Stomach (tissue), 9 donors: ENCODE measurements around the gene PRDM16. TPM values are rescaled to one million over a fixed set of nuclear protein-coding genes. Genes with fewer than 3 reads are reported as not detected.

ENCODE experiments used
- DNase-seq, 2 donors: peaks; one replicate each; pipeline versions ENCODE4 v3.0.0 to v3.0.0-alpha.2; 2013 to 2019
- H3K27ac ChIP-seq, 5 donors: fragments of 200-600 bp in 4 of 5; sonication (generic) in 4 of 5; one replicate each; pipeline ENCODE4 v1.5.1; 2013 to 2019; ENCODE audit warnings: mild to moderate bottlenecking in 1 of 5, moderate library complexity in 1 of 5
- H3K27me3 ChIP-seq, 3 donors: fragments of 200-600 bp; sonication (generic); one replicate each; pipeline ENCODE4 v1.5.1; 2017 to 2019; ENCODE audit warnings: mixed run types in 1 of 3
- H3K36me3 ChIP-seq, 4 donors: fragments of 200-600 bp; sonication (generic); 1 replicate in 3 of 4; 2 replicates in 1 of 4; pipeline ENCODE4 v1.5.1; 2016 to 2019
- H3K4me1 ChIP-seq, 4 donors: fragments of 200-600 bp; sonication (generic); one replicate each; pipeline ENCODE4 v1.5.1; 2016 to 2019
- H3K4me3 ChIP-seq, 4 donors: fragments of 200-600 bp; sonication (generic) in 3 of 4; one replicate each; pipeline ENCODE4 v1.5.1; 2016 to 2019; ENCODE audit warnings: mild to moderate bottlenecking in 1 of 4
- H3K9me3 ChIP-seq, 4 donors: fragments of 200-600 bp; sonication (generic); one replicate each; pipeline ENCODE4 v1.5.1; 2016 to 2019
- EP300 ChIP-seq: sonication (generic); formaldehyde crosslinking; IDR thresholded peaks from one replicate; pipeline ENCODE4 v1.6.1; 2017; ENCODE audit warnings: antibody characterized with exemption
- POLR2A ChIP-seq, 4 donors: fragments of 450-650 bp; IDR thresholded peaks; one replicate each; pipeline ENCODE4 v1.6.1; 2016; ENCODE audit warnings: antibody characterized with exemption in 4 of 4, control low read depth in 2 of 4, mild to moderate bottlenecking in 1 of 4, moderate library complexity in 1 of 4
- POLR2AphosphoS5 ChIP-seq, 3 donors: sonication (generic); formaldehyde crosslinking; IDR thresholded peaks; one replicate each; pipeline ENCODE4 v1.6.1; 2016; ENCODE audit warnings: antibody characterized with exemption in 3 of 3
- WGBS, 5 donors: extraction: QIAGEN DNeasy Blood & Tissue Kit in 3 of 5; methylation state at CpG; one replicate each; pipeline versions ENCODE4 v1.1.5 to v1.1.7; 2013 to 2018; 5-methylcytosine and 5-hydroxymethylcytosine counted together
- intact Hi-C: fragments of 100-400 bp; cut with DNase I; formaldehyde crosslinking; loops from one replicate; pipeline ENCODE4 v1.15.1; 2023; ENCODE audit warnings: low total_unique reads
- polyA plus RNA-seq, 3 donors: library from polyadenylated mRNA; stranded (reverse); fragments of 200-250 nt; gene quantifications; one replicate each; pipeline ENCODE4 v1.2.3, GENCODE V29; 2013
- total RNA-seq, 5 donors: library from RNA; depleted of rRNA; stranded (reverse); fragments of >200 nt; gene quantifications; one replicate each; pipeline versions ENCODE4 v1.1.0 to v1.2.3, GENCODE V29; 2014 to 2016
- TF ChIP-seq, protein P1 (sequence below), 7 experiments: fragments of 450-650 bp in 4 of 7; fragments of 200-600 bp in 3 of 7; sonication (generic) in 3 of 7; IDR thresholded peaks; one replicate each; pipeline ENCODE4 v1.5.1; 2016 to 2019; ENCODE audit warnings: antibody characterized with exemption in 7 of 7, control low read depth in 2 of 7, mild to moderate bottlenecking in 1 of 7
- donor health status: healthy with polysubstance abuse.
- donor health status: Bipolar disorder and iron deficiency.
- donor health status: healthy.

Gene PRDM16
- total and polyA plus RNA-seq, 8 donors: 0.29 to 222 (median 15.8) TPM

DNA sequence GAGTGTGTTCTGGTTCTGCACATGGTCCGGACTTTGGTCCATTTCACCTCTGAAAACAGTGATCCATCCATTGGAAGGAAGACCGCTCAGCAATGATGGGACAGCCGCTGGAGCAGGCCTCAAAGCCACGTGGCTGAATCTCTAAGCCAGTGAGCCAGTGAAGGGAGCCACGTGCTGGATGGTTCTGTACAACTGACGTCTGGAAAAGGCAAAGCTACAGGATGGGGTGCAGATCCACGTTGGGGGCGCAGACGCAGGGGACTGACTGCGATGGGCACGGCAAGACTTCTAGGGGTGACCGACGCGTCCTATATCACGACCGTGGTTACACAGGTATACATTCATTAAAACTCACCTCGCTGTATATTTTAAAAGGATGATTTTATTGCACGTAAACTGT is 375.3 kb downstream of the PRDM16 start:
- H3K36me3 ChIP-seq: no peaks in the 10 kb centered on the region
- DNase-seq: no peak
- H3K27me3 ChIP-seq: peaks cover 0 to 53% (median 4%) of the 10 kb centered on the region in 3 donors
- WGBS, 5 donors: 90 to 94% (median 92%) methylated on average over 18 of the region's 18 CpGs
- no peak overlapping the region for H3K4me3 ChIP-seq
- no peak overlapping the region for H3K27ac ChIP-seq
- H3K9me3 ChIP-seq: peaks cover 0 to 13% (median 3%) of the 10 kb centered on the region in 4 donors
- TF ChIP-seq, protein P1, sequence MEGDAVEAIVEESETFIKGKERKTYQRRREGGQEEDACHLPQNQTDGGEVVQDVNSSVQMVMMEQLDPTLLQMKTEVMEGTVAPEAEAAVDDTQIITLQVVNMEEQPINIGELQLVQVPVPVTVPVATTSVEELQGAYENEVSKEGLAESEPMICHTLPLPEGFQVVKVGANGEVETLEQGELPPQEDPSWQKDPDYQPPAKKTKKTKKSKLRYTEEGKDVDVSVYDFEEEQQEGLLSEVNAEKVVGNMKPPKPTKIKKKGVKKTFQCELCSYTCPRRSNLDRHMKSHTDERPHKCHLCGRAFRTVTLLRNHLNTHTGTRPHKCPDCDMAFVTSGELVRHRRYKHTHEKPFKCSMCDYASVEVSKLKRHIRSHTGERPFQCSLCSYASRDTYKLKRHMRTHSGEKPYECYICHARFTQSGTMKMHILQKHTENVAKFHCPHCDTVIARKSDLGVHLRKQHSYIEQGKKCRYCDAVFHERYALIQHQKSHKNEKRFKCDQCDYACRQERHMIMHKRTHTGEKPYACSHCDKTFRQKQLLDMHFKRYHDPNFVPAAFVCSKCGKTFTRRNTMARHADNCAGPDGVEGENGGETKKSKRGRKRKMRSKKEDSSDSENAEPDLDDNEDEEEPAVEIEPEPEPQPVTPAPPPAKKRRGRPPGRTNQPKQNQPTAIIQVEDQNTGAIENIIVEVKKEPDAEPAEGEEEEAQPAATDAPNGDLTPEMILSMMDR (IDR thresholded peaks at IDR 0.05): no peak
- TF ChIP-seq EP300 (no peak), POLR2A (IDR thresholded peaks at IDR 0.05) (no peak), POLR2AphosphoS5 (IDR thresholded peaks at IDR 0.05) (no peak)
- H3K4me1 ChIP-seq: no peaks in the 10 kb centered on the region
- intact Hi-C loops: no loop called here

- H3K27me3 ChIP-seq: peaks cover 0 to 49% (median 4%) of the 10 kb centered on the region in 3 donors
- no peak overlapping the region for H3K27ac ChIP-seq
- TF ChIP-seq POLR2A (IDR thresholded peaks at IDR 0.05) (no peak), EP300 (no peak), POLR2AphosphoS5 (IDR thresholded peaks at IDR 0.05) (no peak)
- TF ChIP-seq, protein P1 (IDR thresholded peaks at IDR 0.05): no peak
- peaks cover 0 to 13% (median 3%) of the 10 kb centered on the region in 4 donors for H3K9me3 ChIP-seq
- 67 to 79% (median 70%) methylated on average over 6 to 10 of the region's 10 CpGs for WGBS, 5 donors
- H3K4me1 ChIP-seq: no peaks in the 10 kb centered on the region
- no peak overlapping the region for H3K4me3 ChIP-seq
- intact Hi-C loops: no loop called here
- no peaks in the 10 kb centered on the region for H3K36me3 ChIP-seq
- DNase-seq: no peak
Observed at GRCh38 chr1:3444736-3445135, 375.7 kb downstream of the PRDM16 start.

- DNase-seq: no peak
- peaks cover 19 to 25% (median 22%) of the 10 kb centered on the region in 4 donors for H3K4me1 ChIP-seq
- intact Hi-C loops: no loop called here
Observed at GRCh38 chr1:3450202-3450863, 381.3 kb downstream of the PRDM16 start.

GRCh38 chr1:3450983-3451382 is 382.0 kb downstream of the PRDM16 start:
- Histone ChIP-seq H3K27ac (no peak overlapping the region), H3K9me3 (peaks cover 0 to 13% (median under 1%) of the 10 kb centered on the region in 4 donors), H3K4me1 (peaks cover 19 to 31% (median 29%) of the 10 kb centered on the region in 4 donors), H3K27me3 (peaks cover 4 to 56% (median 33%) of the 10 kb centered on the region in 3 donors), H3K36me3 (no peaks in the 10 kb centered on the region), H3K4me3 (no peak overlapping the region)
- WGBS, 5 donors: 75 to 84% (median 81%) methylated on average over 12 of the region's 12 CpGs
- no peak for DNase-seq
- TF ChIP-seq EP300: no peak
- TF ChIP-seq POLR2AphosphoS5 (IDR thresholded peaks at IDR 0.05): no peak
- TF ChIP-seq POLR2A (IDR thresholded peaks at IDR 0.05): no peak
- TF ChIP-seq, protein P1 (IDR thresholded peaks at IDR 0.05): no peak
- intact Hi-C loops: no loop called here

More at GRCh38 chr1:3450202-3450863, 381.3 kb downstream of the PRDM16 start:
- Histone ChIP-seq H3K9me3 (peaks cover 0 to 13% (median 3%) of the 10 kb centered on the region in 4 donors), H3K27me3 (peaks cover 4 to 49% (median 33%) of the 10 kb centered on the region in 3 donors), H3K27ac (no peak overlapping the region), H3K4me3 (no peak overlapping the region), H3K36me3 (no peaks in the 10 kb centered on the region)
- TF ChIP-seq POLR2AphosphoS5 (IDR thresholded peaks at IDR 0.05): no peak
- TF ChIP-seq EP300: no peak
- TF ChIP-seq, protein P1 (IDR thresholded peaks at IDR 0.05): no peak
- no peak for TF ChIP-seq POLR2A (IDR thresholded peaks at IDR 0.05)
- 82 to 90% (median 86%) methylated on average over 9 of the region's 9 CpGs for WGBS, 5 donors
